GM12878 (cell line): Measurements from ENCODE around the gene NCAN.

Experiments
- CTCF ChIP-seq, 3 experiments: IDR thresholded peaks in 2 of 3; conservative IDR thresholded peaks in 1 of 3; 2 replicates each; pipeline ENCODE4 v1.5.1; 2011; ENCODE audit warnings: low read depth in 3 of 3, low read length in 3 of 3, mild to moderate bottlenecking in 3 of 3, control low read depth in 2 of 3, moderate library complexity in 2 of 3, inconsistent platforms in 1 of 3, mixed read lengths in 1 of 3; ENCODE audit not compliant: control insufficient read depth in 2 of 3, insufficient read depth in 1 of 3; ENCODE audit errors: extremely low read depth in 1 of 3
- E2F8 ChIP-seq: fragments of 450-650 bp; IDR thresholded peaks from 2 replicates; pipeline ENCODE4 v1.6.1; 2018; ENCODE audit warnings: mild to moderate bottlenecking, low read depth, moderate library complexity; ENCODE audit not compliant: partially characterized antibody
- EP300 ChIP-seq, 2 experiments: fragments of 150-350 bp in 1 of 2; IDR thresholded peaks; 2 replicates each; pipeline ENCODE4 v1.6.1; 2011 to 2012; ENCODE audit warnings: low read depth in 2 of 2, low read length in 2 of 2, borderline replicate concordance in 1 of 2, improper control_type of control experiment in 1 of 2, inconsistent platforms in 1 of 2; ENCODE audit not compliant: control insufficient read depth in 1 of 2
- JUND ChIP-seq: IDR thresholded peaks from 2 replicates; pipeline ENCODE4 v1.6.1; 2012; ENCODE audit warnings: low read depth, mild to moderate bottlenecking, low read length, improper control_type of control experiment, moderate library complexity
- POLR2A ChIP-seq: IDR thresholded peaks from 2 replicates; pipeline ENCODE4 v1.6.1; 2011; ENCODE audit warnings: low read depth, mild to moderate bottlenecking, low read length
- SP1 ChIP-seq: IDR thresholded peaks from one replicate; pipeline ENCODE4 v1.6.1; 2011; ENCODE audit warnings: low read depth, low read length
- SRF ChIP-seq, 2 experiments: IDR thresholded peaks; 2 replicates each; pipeline ENCODE4 v1.6.1; 2011; ENCODE audit warnings: low read depth in 2 of 2, low read length in 2 of 2, mild to moderate bottlenecking in 1 of 2, moderate library complexity in 1 of 2
- USF2 ChIP-seq: IDR thresholded peaks from 2 replicates; pipeline ENCODE4 v1.6.1; 2011; ENCODE audit warnings: low read depth, low read length, improper control_type of control experiment, borderline replicate concordance

- TF ChIP-seq SP1 (no peak), USF2 (no peak), E2F8 (no peak), EP300 (IDR thresholded peaks at IDR 0.05; ENCODE audit: borderline replicate concordance in 1 of 2, control insufficient read depth in 1 of 2, low read depth in 2 of 2, low read length in 2 of 2) (no peak), JUND (no peak), CTCF (IDR thresholded peaks at IDR 0.05 in 2 of 3, conservative IDR thresholded peaks at IDR 0.05 in 1 of 3; ENCODE audit: control insufficient read depth in 2 of 3, extremely low read depth in 1 of 3, insufficient read depth in 1 of 3, low read depth in 3 of 3, low read length in 3 of 3) (no peak), POLR2A (no peak), SRF (IDR thresholded peaks at IDR 0.05; ENCODE audit: low read depth in 2 of 2, low read length in 2 of 2) (no peak)
These were observed 64.6 kb downstream of the NCAN start for GRCh38 chr19:19276386-19276785.
